ENCODE data around the gene AKAP6.

AKAP6 gene

DNA sequence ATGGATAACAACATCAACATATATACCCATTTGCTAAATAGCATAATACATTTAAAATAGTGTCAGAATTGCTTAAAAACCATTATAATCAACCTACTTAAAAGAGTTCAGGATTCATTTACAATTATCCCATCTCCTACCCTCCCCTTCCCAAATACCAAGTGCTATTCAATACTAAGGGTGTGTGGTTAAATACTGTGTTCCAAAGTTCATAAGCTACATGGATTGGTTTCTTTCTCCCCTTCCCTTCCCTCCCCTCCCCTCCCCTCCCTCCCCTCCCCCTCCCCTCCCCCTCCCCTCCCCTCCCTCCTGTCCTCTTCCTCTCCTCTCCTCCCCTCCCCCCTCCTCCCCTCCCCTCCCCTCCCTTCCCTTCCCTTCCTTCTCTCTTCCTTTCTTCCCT lies 512.6 kb downstream of the AKAP6 start:
- FAIRE-seq, result no peak

DNA sequence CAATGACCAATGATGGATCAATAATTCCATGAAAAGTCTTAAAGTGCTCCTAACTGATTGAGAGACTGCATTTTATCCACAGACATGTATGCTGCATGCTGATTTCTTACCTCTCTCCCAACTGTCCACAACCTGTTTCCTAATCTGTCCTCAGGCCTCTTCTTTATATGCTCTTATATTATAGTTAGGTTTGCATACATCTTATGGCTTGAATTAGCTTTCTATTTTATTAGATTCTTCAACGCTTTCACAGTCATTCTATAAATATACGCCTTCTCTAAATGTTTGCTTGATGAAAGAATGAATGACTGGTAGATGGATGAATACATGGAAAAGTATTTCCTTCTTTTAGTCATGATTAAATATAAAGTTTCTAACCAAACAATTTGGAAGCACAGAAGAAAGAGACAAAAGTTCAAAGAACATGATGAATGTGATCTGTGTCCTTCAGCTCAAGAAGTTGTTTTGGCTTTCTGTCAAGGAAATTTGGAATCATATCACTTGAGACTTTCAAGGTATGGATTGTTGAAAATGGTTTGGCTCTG lies 517.8 kb downstream of the AKAP6 start:
- FAIRE-seq, result no peak

DNA sequence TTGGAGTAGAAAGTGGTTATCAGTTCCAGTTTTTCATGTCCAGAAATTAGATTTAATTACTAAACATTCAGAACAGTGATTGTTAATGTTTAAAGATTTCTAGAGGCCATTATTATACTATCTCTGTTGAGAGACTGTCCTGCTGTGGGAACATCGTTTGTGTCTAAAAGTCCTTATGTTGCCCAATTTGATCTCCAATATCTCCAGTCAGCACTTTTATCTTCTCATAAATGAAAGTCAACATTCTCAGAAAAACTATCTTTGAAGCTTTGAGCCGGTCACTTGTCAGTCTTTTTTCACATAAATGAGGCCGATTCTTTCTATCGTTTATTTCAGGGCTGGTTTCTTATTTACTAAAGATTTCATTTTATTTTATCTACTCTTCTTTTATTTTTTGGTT lies 518.8 kb downstream of the AKAP6 start:
- no peak for FAIRE-seq

GRCh38 chr14:32865827-32866376 lies 536.8 kb downstream of the AKAP6 start:
- FAIRE-seq, result no peak

- FAIRE-seq, result no peak
These were observed 554.1 kb downstream of the AKAP6 start for GRCh38 chr14:32883188-32883587.
